Ovary (tissue), 9 donors: ENCODE results near the gene IP6K3. TPM values are rescaled to one million over a fixed set of nuclear protein-coding genes. Genes with fewer than 3 reads are reported as not detected.

ENCODE experiments used
- DNase-seq, 5 donors: peaks; one replicate each; pipeline ENCODE4 v3.0.0-alpha.2; 2019 to 2020
- H3K27ac ChIP-seq, 2 donors: fragments of 200-600 bp; one replicate each; pipeline versions ENCODE4 v1.5.1 to v1.8.0; 2019 to 2022
- H3K27me3 ChIP-seq: fragments of 200-600 bp; one replicate; pipeline ENCODE4 v1.8.0; 2022
- H3K36me3 ChIP-seq: fragments of 200-600 bp; sonication (generic); one replicate; pipeline ENCODE4 v1.5.1; 2019
- H3K4me1 ChIP-seq: one replicate; pipeline ENCODE4 v1.8.1; 2013; ENCODE audit warnings: mild to moderate bottlenecking, moderate library complexity; ENCODE audit not compliant: insufficient read depth
- H3K4me3 ChIP-seq: fragments of 200-600 bp; sonication (generic); one replicate; pipeline ENCODE4 v1.5.1; 2017
- H3K9me3 ChIP-seq, 2 donors: fragments of 200-600 bp in 1 of 2; sonication (generic) in 1 of 2; one replicate each; pipeline versions ENCODE4 v1.5.1 to v1.8.1; 2013 to 2019; ENCODE audit warnings: mild to moderate bottlenecking in 1 of 2, moderate library complexity in 1 of 2
- CTCF ChIP-seq, 3 donors: fragments of 450-650 bp in 2 of 3; fragments of 200-600 bp in 1 of 3; IDR thresholded peaks; one replicate each; pipeline versions ENCODE4 v1.5.1 to v1.8.0; 2016 to 2022; ENCODE audit warnings: antibody characterized with exemption in 3 of 3, mild to moderate bottlenecking in 1 of 3
- EP300 ChIP-seq: sonication (generic); formaldehyde crosslinking; IDR thresholded peaks from one replicate; pipeline ENCODE4 v1.6.1; 2017; ENCODE audit warnings: antibody characterized with exemption
- POLR2A ChIP-seq: fragments of 450-650 bp; IDR thresholded peaks from one replicate; pipeline ENCODE4 v1.6.1; 2017; ENCODE audit warnings: antibody characterized with exemption, mild to moderate bottlenecking, moderate library complexity
- WGBS, 3 donors: extraction: QIAGEN DNeasy Blood & Tissue Kit in 1 of 3; methylation state at CpG; one replicate each; pipeline versions ENCODE4 v1.1.5 to v1.1.7; 2013 to 2017; 5-methylcytosine and 5-hydroxymethylcytosine counted together
- intact Hi-C, 4 donors: fragments of 100-400 bp; cut with DNase I; formaldehyde crosslinking; loops; one replicate each; pipeline versions ENCODE4 v1.11.0 to v1.15.1; 2022 to 2023
- polyA plus RNA-seq, 2 donors: library from polyadenylated mRNA; stranded (reverse); fragments of 200-250 nt in 1 of 2; fragments of 350-450 nt in 1 of 2; fragmentation: Illumina TruSeq in 1 of 2; extraction: RNeasy Lipid Tissue Mini Kit (QIAGEN cat#74804) in 1 of 2; gene quantifications; one replicate each; pipeline ENCODE4 v1.2.3, GENCODE V29; 2013 to 2014
- total RNA-seq, 7 donors: library from RNA; depleted of rRNA in 2 of 7; stranded (reverse); fragments of >200 nt in 2 of 7; fragmentation: NEBNext Ultra II Directional in 3 of 7; extraction: Animal tissue kit (Norgen Biotek cat#: 25700) in 3 of 7; gene quantifications; one replicate each; pipeline versions ENCODE4 v1.1.0 to v1.2.4, GENCODE V29; 2016 to 2023
- donor health status: DM: no; HTN: no; CAD: no; lungs with moderate emphysema.
- donor health status: DM: no; HTN: no; CAD: no.
- donor health status: Bipolar disorder and iron deficiency.
- donor health status: DM: yes; HTN: yes; CAD: no.
- donor health status: DM: no; HTN: no; CAD: no.
- donor health status: DM: yes; HTN: yes; CAD: no.

Gene IP6K3
- total and polyA plus RNA-seq, 9 donors: 0.11 to 1.1 (median 0.30) TPM; not detected in 2

- Histone ChIP-seq H3K9me3 (no peaks in the 10 kb centered on the region), H3K4me1 (peaks cover 16% of the 10 kb centered on the region), H3K27me3 (no peaks in the 10 kb centered on the region), H3K4me3 (no peak overlapping the region), H3K36me3 (no peaks in the 10 kb centered on the region), H3K27ac (peak overlapping the region; percentile 48 to 76)
- WGBS, 3 donors: 24 to 29% (median 24%) methylated on average over 14 of the region's 14 CpGs
- intact Hi-C loops: loop anchor here in 1 of 4 donors (10.0 kb wide), 1 partner anchor 385 kb away; no protein-coding TSS in a partner anchor
- peak in 2 of 5 donors; percentile 32 to 63 for DNase-seq
- TF ChIP-seq POLR2A: no peak
- no peak for TF ChIP-seq EP300
- no peak for TF ChIP-seq CTCF (IDR thresholded peaks at IDR 0.05)
Measured at GRCh38 chr6:33770124-33770832, 23.6 kb upstream of the IP6K3 start.

- Histone ChIP-seq H3K9me3 (no peaks in the 10 kb centered on the region), H3K4me1 (peaks cover 16% of the 10 kb centered on the region), H3K27ac (peak overlapping the region in 1 of 2 donors; percentile 36), H3K27me3 (no peaks in the 10 kb centered on the region), H3K4me3 (no peak overlapping the region), H3K36me3 (no peaks in the 10 kb centered on the region)
- intact Hi-C loops: no loop called here
- TF ChIP-seq EP300 (no peak), CTCF (IDR thresholded peaks at IDR 0.05) (no peak), POLR2A (no peak)
- 52 to 63% (median 61%) methylated on average over 10 of the region's 10 CpGs for WGBS, 3 donors
- no peak for DNase-seq
Measured at GRCh38 chr6:33769248-33769821, 22.6 kb upstream of the IP6K3 start.

GRCh38 chr6:33768644-33769120 lies 22.0 kb upstream of the IP6K3 start:
- H3K9me3 ChIP-seq: no peaks in the 10 kb centered on the region
- 49 to 60% (median 52%) methylated on average over 7 of the region's 7 CpGs for WGBS, 3 donors
- intact Hi-C loops: no loop called here
- H3K4me3 ChIP-seq: no peak overlapping the region
- no peaks in the 10 kb centered on the region for H3K36me3 ChIP-seq
- H3K27me3 ChIP-seq: no peaks in the 10 kb centered on the region
- no peak for TF ChIP-seq EP300
- peak in 2 of 3 donors; percentile 15 to 19 for TF ChIP-seq CTCF (IDR thresholded peaks at IDR 0.05)
- peak; percentile 32 to 67 (median 54) for DNase-seq
- H3K4me1 ChIP-seq: peaks cover 16% of the 10 kb centered on the region
- H3K27ac ChIP-seq: no peak overlapping the region

GRCh38 chr6:33766921-33767907 lies 20.5 kb upstream of the IP6K3 start:
- intact Hi-C loops: no loop called here

More at GRCh38 chr6:33766921-33767907, 20.5 kb upstream of the IP6K3 start:
- H3K4me1 ChIP-seq: peaks cover 13% of the 10 kb centered on the region
- WGBS, 3 donors: 74 to 79% (median 77%) methylated on average over 11 of the region's 11 CpGs
- no peak overlapping the region for H3K27ac ChIP-seq
- no peaks in the 10 kb centered on the region for H3K27me3 ChIP-seq
- no peaks in the 10 kb centered on the region for H3K36me3 ChIP-seq
- TF ChIP-seq EP300: no peak
- no peak for TF ChIP-seq CTCF (IDR thresholded peaks at IDR 0.05)
- TF ChIP-seq POLR2A: no peak
- H3K4me3 ChIP-seq: no peak overlapping the region
- no peaks in the 10 kb centered on the region for H3K9me3 ChIP-seq
- DNase-seq: no peak
